K562 treated with DMSO at 1 percent for 24 hours (cell line): ENCODE results near the gene CCDC187. TPM values are rescaled to one million over a fixed set of nuclear protein-coding genes. Genes with fewer than 3 reads are reported as not detected.

Source experiments
- total RNA-seq: library from RNA; unstranded; fragments of 300-600 nt; gene quantifications from 2 replicates; pipeline ENCODE4 v1.2.3, GENCODE V29; 2022; ENCODE audit warnings: low read depth; ENCODE audit not compliant: insufficient read depth

CCDC187 gene
- 0.08 TPM in 1 of 2 replicates, not detected in the other for total RNA-seq

GRCh38 chr9:136303825-136304416 is at the start of gene CCDC187:
Gene CCDC187 (minus strand): TSS chr9:136304094. CDS start chr9:136303830, 264 bp downstream.

GRCh38 chr9:136327304-136327974 is 23.5 kb upstream of the CCDC187 start, which contains the start of gene GPSM1:
Gene GPSM1 (plus strand): TSS chr9:136327539. CDS start chr9:136327696, 157 bp downstream.

GRCh38 chr9:136245219-136246150 is 58.4 kb downstream of the CCDC187 start, which contains the start of gene QSOX2:
Gene QSOX2 (minus strand): TSS chr9:136245812. CDS start chr9:136245803, 9 bp downstream.

GRCh38 chr9:136204838-136205706 is 98.8 kb downstream of the CCDC187 start, which contains the start of gene LHX3:
Gene LHX3 (minus strand): TSS chr9:136205128. CDS start chr9:136205012, 116 bp downstream.

Other genes starting within 250 kb of the CCDC187 start
- gene NACC2, start 208.8 kb downstream of the CCDC187 start, total RNA-seq: 10.8 and 11.2 TPM in 2 replicates
- gene TMEM250, start 185.2 kb downstream of the CCDC187 start, total RNA-seq: 73.1 and 83.9 TPM in 2 replicates
- gene LHX3, start 99.0 kb downstream of the CCDC187 start, total RNA-seq: not detected in 2 replicates
- 14.6 and 14.9 TPM in 2 replicates for gene QSOX2, start 58.3 kb downstream of the CCDC187 start, total RNA-seq
- 18.8 and 19.4 TPM in 2 replicates for gene GPSM1, start 23.4 kb upstream of the CCDC187 start, total RNA-seq
- gene DNLZ, start 59.6 kb upstream of the CCDC187 start, total RNA-seq: 23.4 and 26.0 TPM in 2 replicates
- gene CARD9, start 69.6 kb upstream of the CCDC187 start, total RNA-seq: 17.8 and 22.3 TPM in 2 replicates
- gene SNAPC4, start 96.1 kb upstream of the CCDC187 start, total RNA-seq: 10.4 and 10.8 TPM in 2 replicates
- 39.8 and 47.3 TPM in 2 replicates for gene ENTR1, start 106.5 kb upstream of the CCDC187 start, total RNA-seq
- 68.8 and 70.7 TPM in 2 replicates for gene PMPCA, start 106.6 kb upstream of the CCDC187 start, total RNA-seq
- gene INPP5E, start 135.8 kb upstream of the CCDC187 start, total RNA-seq: 14.4 TPM in 2 replicates
- gene SEC16A, start 178.9 kb upstream of the CCDC187 start, total RNA-seq: 54.0 and 55.0 TPM in 2 replicates
- gene NOTCH1, start 242.0 kb upstream of the CCDC187 start, total RNA-seq: 21.4 and 22.9 TPM in 2 replicates